ENCODE measurements around the gene UBE2L3. TPM values are rescaled to one million over a fixed set of nuclear protein-coding genes. Genes with fewer than 3 reads are reported as not detected.

UBE2L3 gene
- total and polyA plus RNA-seq, 10 of the 15 experiments (the other 5 are each of a cell fraction or from before 2014, with no cell fraction given): 55.7 to 168 (median 113) TPM

GRCh38 chr22:21639359-21639758 lies 71.8 kb downstream of the UBE2L3 start:
- no peak overlapping the region for H3K9ac ChIP-seq (ENCODE audit: control insufficient read depth, insufficient read depth, low read length)
- SMC1A ChIA-PET (ENCODE audit: uncharacterized antibody, unreplicated experiment): interaction anchor here (0.6 kb wide), 1 partner anchor 263 kb away, joined by 4 read pairs; no protein-coding TSS in a partner anchor
- WGBS (ENCODE audit: insufficient coverage, insufficient replicate concordance, low lambda C conversion rate, missing lambda C conversion rate): 44% methylated on average over 4 of the region's 4 CpGs
- FAIRE-seq (no peak), DNase-seq (ENCODE audit: low read depth, low spot score) (no peak), ATAC-seq (no peak)
- H3K9me3 ChIP-seq (replicated peaks; ENCODE audit: control insufficient read depth, insufficient read depth, low read length): no peaks in the 10 kb centered on the region
- no peak overlapping the region for H3K4me3 ChIP-seq
- no peak overlapping the region for H3K27ac ChIP-seq (ENCODE audit: control insufficient read depth, insufficient read depth)
- peaks cover 0 to 3% of the 10 kb centered on the region in 2 experiments; a peak in 2 of 4 replicates for H3K36me3 ChIP-seq (ENCODE audit: control insufficient read depth in 2 of 2, insufficient read depth in 2 of 2, low read length in 1 of 2)
- peaks cover 21% of the 10 kb centered on the region for H3K79me2 ChIP-seq (ENCODE audit: control insufficient read depth, insufficient read depth, low read length)
- peaks cover 10% of the 10 kb centered on the region for H3K4me1 ChIP-seq (ENCODE audit: control insufficient read depth, insufficient read depth, low read length)
- RAD21 ChIA-PET (ENCODE audit: unreplicated experiment): no interaction called here
- no peak overlapping the region for H2AFZ ChIP-seq (ENCODE audit: control insufficient read depth, low read depth, low read length)
- POLR2A ChIA-PET: no interaction called here
- no peak overlapping the region for H3K4me2 ChIP-seq (ENCODE audit: control insufficient read depth, insufficient read depth)
- CTCF ChIA-PET: interaction anchor here (5.6 kb wide), 1 partner anchor 9 kb away, joined by 106 read pairs; the partner anchor contains the start of genes CCDC116 and YDJC
- peaks cover 4% of the 10 kb centered on the region; the same call in 1 of the 2 replicates for H4K20me1 ChIP-seq (ENCODE audit: control insufficient read depth, insufficient read depth)
- BruUV-seq (replicated peaks): no TSS peak
- no peak for TF ChIP-seq NR2C2 (IDR thresholded peaks at IDR 0.05; ENCODE audit: borderline replicate concordance, control insufficient read depth, insufficient read length, low read depth)
- intact Hi-C loops (cut with micrococcal nuclease; ENCODE audit: unreplicated experiment) (no loop called here), in situ Hi-C loops (cut with MboI) (no loop called here)
- no peaks in the 10 kb centered on the region for H3K27me3 ChIP-seq (replicated peaks in 1 of 2; ENCODE audit: control insufficient read depth in 2 of 2, insufficient read depth in 2 of 2, low read length in 1 of 2)

- in situ Hi-C loops (cut with MboI) (no loop called here), intact Hi-C loops (cut with micrococcal nuclease; ENCODE audit: unreplicated experiment) (loop anchor here (10.0 kb wide), 1 partner anchor 56 kb away; no protein-coding TSS in a partner anchor)
- H3K27me3 ChIP-seq (replicated peaks in 1 of 2; ENCODE audit: control insufficient read depth in 2 of 2, insufficient read depth in 2 of 2, low read length in 1 of 2): no peaks in the 10 kb centered on the region
- peak overlapping the region; percentile 89 for H3K9ac ChIP-seq (ENCODE audit: control insufficient read depth, insufficient read depth, low read length)
- H3K9me3 ChIP-seq (replicated peaks; ENCODE audit: control insufficient read depth, insufficient read depth, low read length): no peaks in the 10 kb centered on the region
- CTCF ChIA-PET: interaction anchor here (0.9 to 5.6 kb wide), 3 partner anchors 11 to 72 kb away, joined by 3 to 106 read pairs (median 5); partner anchors contain the start of genes CCDC116 and YDJC
- no peak for FAIRE-seq
- peak overlapping the region; percentile 94; the same call in 1 of the 2 replicates for H3K4me2 ChIP-seq (ENCODE audit: control insufficient read depth, insufficient read depth)
- no peak overlapping the region for H3K4me3 ChIP-seq
- RAD21 ChIA-PET (ENCODE audit: unreplicated experiment): interaction anchor here (3.2 to 3.4 kb wide), 2 partner anchors 11 to 72 kb away, joined by 12 to 50 read pairs; partner anchors contain the start of gene YDJC
- BruUV-seq (replicated peaks): no TSS peak
- peaks cover 4% of the 10 kb centered on the region; the same call in 1 of the 2 replicates for H4K20me1 ChIP-seq (ENCODE audit: control insufficient read depth, insufficient read depth)
- H3K4me1 ChIP-seq (ENCODE audit: control insufficient read depth, insufficient read depth, low read length): peaks cover 10% of the 10 kb centered on the region
- no peak for DNase-seq (ENCODE audit: low read depth, low spot score)
- ATAC-seq: no peak
- no peak overlapping the region; the same call in 1 of the 2 replicates for H2AFZ ChIP-seq (ENCODE audit: control insufficient read depth, low read depth, low read length)
- H3K36me3 ChIP-seq (ENCODE audit: control insufficient read depth in 2 of 2, insufficient read depth in 2 of 2, low read length in 1 of 2): peaks cover 0 to 3% of the 10 kb centered on the region in 2 experiments; a peak in 2 of 4 replicates
- SMC1A ChIA-PET (ENCODE audit: uncharacterized antibody, unreplicated experiment): interaction anchor here (0.7 to 3.9 kb wide), 4 partner anchors 11 to 25 kb away, joined by 3 to 39 read pairs (median 6); partner anchors contain the start of genes PPIL2 and YDJC
- H3K79me2 ChIP-seq (ENCODE audit: control insufficient read depth, insufficient read depth, low read length): peaks cover 21% of the 10 kb centered on the region
- no peak overlapping the region for H3K27ac ChIP-seq (ENCODE audit: control insufficient read depth, insufficient read depth)
- POLR2A ChIA-PET: interaction anchor here (0.7 to 3.6 kb wide), 4 partner anchors 11 to 54 kb away, joined by 3 to 42 read pairs (median 4); partner anchors contain the start of gene YDJC
- 47% methylated on average over 5 of the region's 5 CpGs for WGBS (ENCODE audit: insufficient coverage, insufficient replicate concordance, low lambda C conversion rate, missing lambda C conversion rate)
- TF ChIP-seq BACH1 (IDR thresholded peaks at IDR 0.05; ENCODE audit: borderline replicate concordance) (no peak), NBN (IDR thresholded peaks at IDR 0.05) (no peak), HDGF (IDR thresholded peaks at IDR 0.05) (no peak), POLR2A (IDR thresholded peaks at IDR 0.05; ENCODE audit: low read depth, low read length) (no peak), SP1 (IDR thresholded peaks at IDR 0.05; ENCODE audit: low read depth, low read length) (no peak), NKRF (conservative IDR thresholded peaks at IDR 0.05) (no peak), BRCA1 (IDR thresholded peaks at IDR 0.05; ENCODE audit: low read depth, low read length) (no peak), CBX5 (IDR thresholded peaks at IDR 0.05; ENCODE audit: low read depth) (no peak), MXI1 (IDR thresholded peaks at IDR 0.05; ENCODE audit: low read depth, low read length) (no peak), WRNIP1 (IDR thresholded peaks at IDR 0.05; ENCODE audit: borderline replicate concordance, low read depth, low read length) (no peak)
- TF ChIP-seq, protein P1, sequence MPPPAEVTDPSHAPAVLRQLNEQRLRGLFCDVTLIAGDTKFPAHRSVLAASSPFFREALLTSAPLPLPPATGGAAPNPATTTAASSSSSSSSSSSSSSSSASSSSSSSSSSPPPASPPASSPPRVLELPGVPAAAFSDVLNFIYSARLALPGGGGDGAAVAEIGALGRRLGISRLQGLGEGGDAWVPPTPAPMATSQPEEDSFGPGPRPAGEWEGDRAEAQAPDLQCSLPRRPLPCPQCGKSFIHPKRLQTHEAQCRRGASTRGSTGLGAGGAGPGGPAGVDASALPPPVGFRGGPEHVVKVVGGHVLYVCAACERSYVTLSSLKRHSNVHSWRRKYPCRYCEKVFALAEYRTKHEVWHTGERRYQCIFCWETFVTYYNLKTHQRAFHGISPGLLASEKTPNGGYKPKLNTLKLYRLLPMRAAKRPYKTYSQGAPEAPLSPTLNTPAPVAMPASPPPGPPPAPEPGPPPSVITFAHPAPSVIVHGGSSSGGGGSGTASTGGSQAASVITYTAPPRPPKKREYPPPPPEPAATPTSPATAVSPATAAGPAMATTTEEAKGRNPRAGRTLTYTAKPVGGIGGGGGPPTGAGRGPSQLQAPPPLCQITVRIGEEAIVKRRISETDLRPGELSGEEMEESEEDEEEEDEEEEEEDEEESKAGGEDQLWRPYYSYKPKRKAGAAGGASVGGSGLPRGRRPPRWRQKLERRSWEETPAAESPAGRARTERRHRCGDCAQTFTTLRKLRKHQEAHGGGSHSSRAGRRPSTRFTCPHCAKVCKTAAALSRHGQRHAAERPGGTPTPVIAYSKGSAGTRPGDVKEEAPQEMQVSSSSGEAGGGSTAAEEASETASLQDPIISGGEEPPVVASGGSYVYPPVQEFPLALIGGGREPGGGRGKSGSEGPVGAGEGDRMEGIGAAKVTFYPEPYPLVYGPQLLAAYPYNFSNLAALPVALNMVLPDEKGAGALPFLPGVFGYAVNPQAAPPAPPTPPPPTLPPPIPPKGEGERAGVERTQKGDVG (CRISPR knock-in tag; IDR thresholded peaks at IDR 0.05): no peak
Measured at GRCh38 chr22:21640810-21641209, 73.3 kb downstream of the UBE2L3 start.
